22Rv1 (cell line): ENCODE measurements around the gene AATK.

Source experiments
- CTCF ChIP-seq: fragments of 450-650 bp; IDR thresholded peaks from 2 replicates; pipeline ENCODE4 v1.5.1; 2017; ENCODE audit warnings: mild to moderate bottlenecking
- ZFX ChIP-seq: fragments of 450-650 bp; IDR thresholded peaks from 2 replicates; pipeline ENCODE4 v1.6.1; 2017; ENCODE audit warnings: antibody characterized with exemption, borderline replicate concordance

DNA sequence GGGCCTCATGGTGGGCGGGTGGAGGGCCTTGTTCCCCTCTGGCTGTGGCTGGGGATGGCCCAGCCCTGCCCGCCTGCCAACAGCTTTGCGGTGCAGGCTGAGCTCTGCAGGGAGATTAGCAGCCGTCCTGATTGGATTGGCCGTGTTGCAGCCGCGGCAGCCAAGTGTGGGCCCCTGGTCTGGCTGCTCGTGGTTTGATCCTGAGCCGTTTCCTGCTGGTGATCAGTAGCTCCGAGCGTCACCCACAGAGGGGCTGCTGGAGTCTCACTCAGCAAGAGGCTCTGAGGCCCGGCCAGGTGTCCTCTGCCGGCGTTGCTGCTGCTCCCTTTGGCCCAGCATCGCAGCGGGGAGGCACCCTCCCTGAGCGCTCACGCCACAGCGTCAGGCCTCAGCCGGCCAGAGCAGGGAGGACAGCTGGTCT is 98.6 kb downstream of the AATK start:
- TF ChIP-seq CTCF (no peak), ZFX (no peak)
